Activated naive CD4-positive, alpha-beta T cell treated with anti-CD3 and anti-CD28 coated beads, Interleukin-2, amount 50 U/mL, for 24 hours (primary cell): ENCODE results near the gene DEGS2.

Experiments
- H3K27ac Mint-ChIP-seq: one replicate; pipeline ENCODE4 v1.8.0; 2021; ENCODE audit warnings: mild to moderate bottlenecking, mixed read lengths
- H3K27me3 Mint-ChIP-seq: one replicate; pipeline ENCODE4 v1.8.0; 2021; ENCODE audit warnings: mixed read lengths
- H3K36me3 Mint-ChIP-seq: one replicate; pipeline ENCODE4 v1.8.0; 2021; ENCODE audit warnings: mixed read lengths
- H3K4me1 Mint-ChIP-seq: one replicate; pipeline ENCODE4 v1.8.0; 2021; ENCODE audit warnings: mixed read lengths
- H3K4me3 Mint-ChIP-seq: one replicate; pipeline ENCODE4 v1.8.0; 2021; ENCODE audit warnings: mild to moderate bottlenecking, mixed read lengths
- H3K9me3 Mint-ChIP-seq: one replicate; pipeline ENCODE4 v1.8.0; 2021; ENCODE audit warnings: mixed read lengths

The DEGS2 gene

GRCh38 chr14:100132903-100133510, 26.4 kb downstream of the DEGS2 start:
- peak overlapping the region; percentile 41 for H3K27ac Mint-ChIP-seq
- H3K36me3 Mint-ChIP-seq, result peaks cover 3% of the 10 kb centered on the region
- no peak overlapping the region for H3K4me3 Mint-ChIP-seq
- H3K9me3 Mint-ChIP-seq, result no peaks in the 10 kb centered on the region
- H3K4me1 Mint-ChIP-seq, result no peaks in the 10 kb centered on the region
- no peaks in the 10 kb centered on the region for H3K27me3 Mint-ChIP-seq

GRCh38 chr14:100132161-100132902, 27.1 kb downstream of the DEGS2 start:
- Mint-ChIP-seq H3K27ac (no peak overlapping the region), H3K9me3 (no peaks in the 10 kb centered on the region), H3K4me1 (no peaks in the 10 kb centered on the region), H3K36me3 (peaks cover 3% of the 10 kb centered on the region), H3K27me3 (no peaks in the 10 kb centered on the region), H3K4me3 (no peak overlapping the region)

- Mint-ChIP-seq H3K4me1 (no peaks in the 10 kb centered on the region), H3K4me3 (no peak overlapping the region)
Observed at GRCh38 chr14:100131181-100131580, 28.3 kb downstream of the DEGS2 start.

GRCh38 chr14:100130521-100130920, 28.9 kb downstream of the DEGS2 start:
- Mint-ChIP-seq H3K27me3 (no peaks in the 10 kb centered on the region), H3K4me1 (no peaks in the 10 kb centered on the region), H3K4me3 (no peak overlapping the region), H3K36me3 (peaks cover 3% of the 10 kb centered on the region), H3K9me3 (no peaks in the 10 kb centered on the region), H3K27ac (peak overlapping the region; percentile 42)

More at GRCh38 chr14:100131181-100131580, 28.3 kb downstream of the DEGS2 start:
- H3K27me3 Mint-ChIP-seq, result no peaks in the 10 kb centered on the region
- H3K36me3 Mint-ChIP-seq, result peaks cover 3% of the 10 kb centered on the region
- H3K9me3 Mint-ChIP-seq, result no peaks in the 10 kb centered on the region
- H3K27ac Mint-ChIP-seq, result peak overlapping the region; percentile 42

GRCh38 chr14:100129161-100129589, 30.3 kb downstream of the DEGS2 start:
- Mint-ChIP-seq H3K27me3 (no peaks in the 10 kb centered on the region), H3K36me3 (peaks cover 5% of the 10 kb centered on the region), H3K27ac (no peak overlapping the region), H3K9me3 (no peaks in the 10 kb centered on the region), H3K4me1 (no peaks in the 10 kb centered on the region), H3K4me3 (no peak overlapping the region)

- Mint-ChIP-seq H3K27ac (no peak overlapping the region), H3K4me3 (no peak overlapping the region), H3K9me3 (no peaks in the 10 kb centered on the region), H3K36me3 (peaks cover 5% of the 10 kb centered on the region), H3K4me1 (no peaks in the 10 kb centered on the region), H3K27me3 (no peaks in the 10 kb centered on the region)
Observed at GRCh38 chr14:100128688-100129087, 30.8 kb downstream of the DEGS2 start.

- Mint-ChIP-seq H3K9me3 (no peaks in the 10 kb centered on the region), H3K27ac (peak overlapping the region; percentile 91), H3K4me3 (no peak overlapping the region), H3K4me1 (peaks cover 4% of the 10 kb centered on the region), H3K36me3 (peaks cover 7% of the 10 kb centered on the region), H3K27me3 (no peaks in the 10 kb centered on the region)
Observed at GRCh38 chr14:100127853-100128455, 31.5 kb downstream of the DEGS2 start.

- Mint-ChIP-seq H3K4me1 (peaks cover 5% of the 10 kb centered on the region), H3K4me3 (no peak overlapping the region), H3K27ac (peak overlapping the region; percentile 51), H3K36me3 (peaks cover 6% of the 10 kb centered on the region), H3K9me3 (no peaks in the 10 kb centered on the region), H3K27me3 (no peaks in the 10 kb centered on the region)
Observed at GRCh38 chr14:100126401-100126800, 33.0 kb downstream of the DEGS2 start.

- peaks cover 12% of the 10 kb centered on the region for H3K4me1 Mint-ChIP-seq
- peak overlapping the region; percentile 48 for H3K27ac Mint-ChIP-seq
- no peaks in the 10 kb centered on the region for H3K27me3 Mint-ChIP-seq
- no peaks in the 10 kb centered on the region for H3K9me3 Mint-ChIP-seq
- no peak overlapping the region for H3K4me3 Mint-ChIP-seq
- peaks cover 4% of the 10 kb centered on the region for H3K36me3 Mint-ChIP-seq
Observed at GRCh38 chr14:100124551-100125088, 34.8 kb downstream of the DEGS2 start.

- peak overlapping the region; percentile 8 for H3K27ac Mint-ChIP-seq
- no peak overlapping the region for H3K4me3 Mint-ChIP-seq
- peaks cover 4% of the 10 kb centered on the region for H3K36me3 Mint-ChIP-seq
- H3K4me1 Mint-ChIP-seq, result peaks cover 19% of the 10 kb centered on the region
- no peaks in the 10 kb centered on the region for H3K9me3 Mint-ChIP-seq
- H3K27me3 Mint-ChIP-seq, result no peaks in the 10 kb centered on the region
Observed at GRCh38 chr14:100123618-100124017, 35.8 kb downstream of the DEGS2 start.

- peaks cover 4% of the 10 kb centered on the region for H3K36me3 Mint-ChIP-seq
- H3K9me3 Mint-ChIP-seq, result no peaks in the 10 kb centered on the region
- peak overlapping the region; percentile 85 for H3K27ac Mint-ChIP-seq
Observed at GRCh38 chr14:100122481-100123223, 36.8 kb downstream of the DEGS2 start.

GRCh38 chr14:100121643-100122480, 37.6 kb downstream of the DEGS2 start:
- no peaks in the 10 kb centered on the region for H3K27me3 Mint-ChIP-seq
- H3K27ac Mint-ChIP-seq, result no peak overlapping the region
- H3K36me3 Mint-ChIP-seq, result peaks cover 4% of the 10 kb centered on the region
- no peak overlapping the region for H3K4me3 Mint-ChIP-seq
- peaks cover 32% of the 10 kb centered on the region for H3K4me1 Mint-ChIP-seq
- no peaks in the 10 kb centered on the region for H3K9me3 Mint-ChIP-seq

More at GRCh38 chr14:100122481-100123223, 36.8 kb downstream of the DEGS2 start:
- H3K4me1 Mint-ChIP-seq, result peaks cover 28% of the 10 kb centered on the region
- no peak overlapping the region for H3K4me3 Mint-ChIP-seq
- H3K27me3 Mint-ChIP-seq, result no peaks in the 10 kb centered on the region

GRCh38 chr14:100120522-100121269, 38.7 kb downstream of the DEGS2 start:
- no peaks in the 10 kb centered on the region for H3K27me3 Mint-ChIP-seq
- no peaks in the 10 kb centered on the region for H3K9me3 Mint-ChIP-seq
- peaks cover 38% of the 10 kb centered on the region for H3K4me1 Mint-ChIP-seq
- H3K27ac Mint-ChIP-seq, result peak overlapping the region; percentile 67
- H3K36me3 Mint-ChIP-seq, result peaks cover 4% of the 10 kb centered on the region
- H3K4me3 Mint-ChIP-seq, result no peak overlapping the region

GRCh38 chr14:100119251-100119650, 40.2 kb downstream of the DEGS2 start:
- peak overlapping the region; percentile 90 for H3K27ac Mint-ChIP-seq
- no peak overlapping the region for H3K4me3 Mint-ChIP-seq
- H3K36me3 Mint-ChIP-seq, result peaks cover 3% of the 10 kb centered on the region
- H3K4me1 Mint-ChIP-seq, result peaks cover 46% of the 10 kb centered on the region
- H3K9me3 Mint-ChIP-seq, result no peaks in the 10 kb centered on the region
- H3K27me3 Mint-ChIP-seq, result no peaks in the 10 kb centered on the region
